ENCODE data around the gene RALY. TPM values are rescaled to one million over a fixed set of nuclear protein-coding genes. Genes with fewer than 3 reads are reported as not detected.
"Not testable (repeated sequence)": the region's sequence is repeated elsewhere in the genome, so short reads cannot be mapped to it uniquely, and the experiment has no call there.

Gene RALY
- polyA plus RNA-seq, 2 donors: 90.6 to 118 TPM

DNA sequence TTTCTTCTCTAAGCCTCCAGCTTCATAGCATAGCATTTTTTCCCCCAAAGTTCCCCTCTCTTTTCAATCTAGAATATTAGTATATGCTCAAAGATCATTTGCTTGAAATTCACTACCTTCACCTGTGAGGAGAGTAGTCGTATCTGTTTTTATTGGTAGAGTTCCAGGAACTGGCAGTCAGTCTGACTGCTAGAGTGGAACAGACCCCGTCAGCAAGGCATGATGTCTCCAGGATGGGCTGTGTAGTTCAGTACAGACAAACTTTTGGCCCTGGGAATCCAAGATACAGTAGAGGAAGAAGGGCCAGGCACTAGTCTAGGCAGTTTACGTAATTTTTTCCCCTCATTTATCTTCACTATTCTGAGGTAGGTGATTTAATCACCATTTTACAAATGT, 29.1 kb downstream of the RALY start:
- H3K4me1 ChIP-seq (ENCODE audit: control insufficient read depth in 2 of 2, insufficient read depth in 2 of 2, low read length in 1 of 2): peaks cover 8 to 18% of the 10 kb centered on the region in 2 donors
- H3K36me3 ChIP-seq (ENCODE audit: control insufficient read depth in 2 of 2, insufficient read depth in 2 of 2, low read length in 1 of 2): no peaks in the 10 kb centered on the region
- H3K27ac ChIP-seq (ENCODE audit: low read depth in 2 of 2, low read length in 1 of 2): no peak overlapping the region
- no peak overlapping the region for H3K4me3 ChIP-seq (ENCODE audit: low read depth in 1 of 2, low read length in 2 of 2)
- no peaks in the 10 kb centered on the region for H3K27me3 ChIP-seq (ENCODE audit: control insufficient read depth in 1 of 2, insufficient read depth in 2 of 2, low read length in 2 of 2)
- WGBS, 2 donors: 72 to 78% methylated on average over 3 of the region's 3 CpGs
- H3K9me3 ChIP-seq (ENCODE audit: control insufficient read depth in 2 of 2, insufficient read depth in 1 of 2, low read depth in 1 of 2, low read length in 1 of 2): no peaks in the 10 kb centered on the region

DNA sequence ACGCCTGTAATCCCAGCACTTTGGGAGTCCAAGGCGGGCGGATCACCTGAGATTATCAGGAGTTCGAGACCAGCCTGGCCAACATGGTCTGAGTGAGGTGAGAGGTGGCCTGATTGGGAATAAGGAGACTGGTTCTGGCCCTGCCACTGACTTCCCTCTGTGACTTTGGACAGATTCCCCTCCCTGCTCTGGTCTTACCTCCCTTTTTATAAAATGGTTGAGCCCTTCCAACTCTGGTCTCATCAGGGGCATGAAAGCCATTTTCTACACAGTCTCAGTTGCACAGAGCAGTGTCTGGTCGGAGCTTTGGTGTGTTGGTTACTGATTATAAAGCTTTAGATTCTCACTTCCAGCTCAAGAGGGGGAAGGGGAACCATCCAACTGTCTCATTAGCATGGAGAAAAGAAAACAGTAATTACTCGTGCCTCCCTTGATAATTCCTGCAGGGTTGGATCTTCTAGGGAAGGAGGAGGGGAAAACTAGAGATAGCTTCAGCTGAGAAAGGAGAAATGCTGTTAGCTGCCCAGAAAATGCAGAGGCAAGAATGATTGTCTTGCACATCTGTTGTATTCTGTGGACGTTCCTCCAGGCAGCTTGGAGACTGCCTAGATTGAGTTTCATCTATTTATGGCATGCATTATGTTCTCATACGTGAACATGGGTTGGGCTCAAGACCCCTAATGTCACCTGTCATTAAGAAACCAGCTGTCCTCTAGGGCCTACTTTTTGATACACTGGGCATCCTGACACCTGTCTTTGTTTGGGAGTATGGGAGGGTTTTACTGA, 30.4 kb downstream of the RALY start:
- H3K4me1 ChIP-seq (ENCODE audit: control insufficient read depth in 2 of 2, insufficient read depth in 2 of 2, low read length in 1 of 2): peaks cover 8 to 18% of the 10 kb centered on the region in 2 donors
- H3K4me3 ChIP-seq (ENCODE audit: low read depth in 1 of 2, low read length in 2 of 2): no peak overlapping the region
- H3K36me3 ChIP-seq (ENCODE audit: control insufficient read depth in 2 of 2, insufficient read depth in 2 of 2, low read length in 1 of 2): no peaks in the 10 kb centered on the region
- 76 to 79% methylated on average over 8 of the region's 8 CpGs for WGBS, 2 donors
- H3K27ac ChIP-seq (ENCODE audit: low read depth in 2 of 2, low read length in 1 of 2): no peak overlapping the region
- H3K27me3 ChIP-seq (ENCODE audit: control insufficient read depth in 1 of 2, insufficient read depth in 2 of 2, low read length in 2 of 2): no peaks in the 10 kb centered on the region
- no peaks in the 10 kb centered on the region for H3K9me3 ChIP-seq (ENCODE audit: control insufficient read depth in 2 of 2, insufficient read depth in 1 of 2, low read depth in 1 of 2, low read length in 1 of 2)

DNA sequence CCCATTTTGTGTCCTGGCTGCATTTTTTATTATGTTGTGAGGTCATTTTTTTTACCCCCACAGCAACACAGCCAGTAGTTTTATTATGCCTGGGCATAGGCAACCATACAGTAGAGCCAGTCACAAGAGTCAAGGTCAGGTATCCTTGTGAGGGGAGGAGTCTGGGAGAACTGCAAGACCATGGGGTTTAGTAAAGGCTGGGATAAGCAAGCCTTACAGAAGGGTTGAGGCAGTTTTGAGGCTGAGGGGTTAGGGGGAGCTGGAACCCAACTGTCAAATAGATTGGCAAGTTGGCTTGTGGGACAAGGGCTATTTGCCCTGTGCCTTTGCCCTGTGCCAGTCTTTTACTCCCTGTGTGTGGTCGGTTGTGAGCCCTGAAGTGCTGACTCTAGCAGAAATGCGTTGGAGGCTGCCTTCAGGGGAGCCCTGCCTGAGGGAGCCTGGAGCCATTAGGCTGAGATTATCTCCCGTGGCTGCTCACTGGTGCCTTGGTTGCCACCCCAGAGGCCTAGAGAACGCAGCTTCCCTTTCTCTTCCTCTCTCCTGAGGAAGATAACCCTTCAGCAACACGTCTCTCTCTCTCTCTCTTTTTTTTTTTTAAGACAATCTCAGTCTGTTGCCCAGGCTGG, 31.1 kb downstream of the RALY start:
- no peak overlapping the region for H3K4me3 ChIP-seq (ENCODE audit: low read depth in 1 of 2, low read length in 2 of 2)
- 36 to 44% methylated on average over 5 of the region's 5 CpGs for WGBS, 2 donors
- no peaks in the 10 kb centered on the region for H3K36me3 ChIP-seq (ENCODE audit: control insufficient read depth in 2 of 2, insufficient read depth in 2 of 2, low read length in 1 of 2)
- H3K9me3 ChIP-seq (ENCODE audit: control insufficient read depth in 2 of 2, insufficient read depth in 1 of 2, low read depth in 1 of 2, low read length in 1 of 2): no peaks in the 10 kb centered on the region
- H3K4me1 ChIP-seq (ENCODE audit: control insufficient read depth in 2 of 2, insufficient read depth in 2 of 2, low read length in 1 of 2): peaks cover 8 to 14% of the 10 kb centered on the region in 2 donors
- H3K27me3 ChIP-seq (ENCODE audit: control insufficient read depth in 1 of 2, insufficient read depth in 2 of 2, low read length in 2 of 2): no peaks in the 10 kb centered on the region
- H3K27ac ChIP-seq (ENCODE audit: low read depth in 2 of 2, low read length in 1 of 2): peak overlapping the region; percentile 24 to 49

DNA sequence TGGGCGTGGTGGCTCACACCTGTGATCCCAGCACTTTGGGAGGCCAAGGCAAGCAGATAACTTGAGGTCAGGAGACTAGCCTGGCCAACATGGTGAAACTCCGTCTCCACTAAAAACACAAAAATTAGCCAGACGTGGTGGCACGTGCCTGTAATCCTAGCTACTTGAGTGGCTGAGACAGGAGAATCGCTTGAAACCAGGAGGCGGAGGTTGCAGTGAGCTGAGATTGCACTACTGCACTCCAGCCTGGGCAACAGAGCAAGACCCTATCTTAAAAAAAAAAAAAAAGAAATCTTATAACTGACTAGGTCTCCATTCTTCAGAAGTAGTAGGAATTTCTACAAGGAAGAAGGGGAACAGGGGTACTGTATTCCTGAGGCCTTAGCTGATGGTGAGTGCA, 34.3 kb downstream of the RALY start:
- H3K36me3 ChIP-seq (ENCODE audit: control insufficient read depth in 2 of 2, insufficient read depth in 2 of 2, low read length in 1 of 2); H3K9me3 ChIP-seq (ENCODE audit: control insufficient read depth in 2 of 2, insufficient read depth in 1 of 2, low read depth in 1 of 2, low read length in 1 of 2); H3K4me3 ChIP-seq (ENCODE audit: low read depth in 1 of 2, low read length in 2 of 2); H3K27ac ChIP-seq (ENCODE audit: low read depth in 2 of 2, low read length in 1 of 2); H3K27me3 ChIP-seq (ENCODE audit: control insufficient read depth in 1 of 2, insufficient read depth in 2 of 2, low read length in 2 of 2): not testable (repeated sequence)
- H3K4me1 ChIP-seq (ENCODE audit: control insufficient read depth in 2 of 2, insufficient read depth in 2 of 2, low read length in 1 of 2): peaks cover 8 to 12% of the 10 kb centered on the region in 2 donors
- WGBS, 2 donors: 96 to 98% methylated on average over 6 of the region's 6 CpGs

GRCh38 chr20:34029415-34029814, 35.7 kb downstream of the RALY start:
- Histone ChIP-seq H3K36me3 (ENCODE audit: control insufficient read depth in 2 of 2, insufficient read depth in 2 of 2, low read length in 1 of 2) (no peaks in the 10 kb centered on the region), H3K4me1 (ENCODE audit: control insufficient read depth in 2 of 2, insufficient read depth in 2 of 2, low read length in 1 of 2) (peaks cover 3 to 12% of the 10 kb centered on the region in 2 donors), H3K9me3 (ENCODE audit: control insufficient read depth in 2 of 2, insufficient read depth in 1 of 2, low read depth in 1 of 2, low read length in 1 of 2) (no peaks in the 10 kb centered on the region), H3K27me3 (ENCODE audit: control insufficient read depth in 1 of 2, insufficient read depth in 2 of 2, low read length in 2 of 2) (no peaks in the 10 kb centered on the region), H3K4me3 (ENCODE audit: low read depth in 1 of 2, low read length in 2 of 2) (no peak overlapping the region), H3K27ac (ENCODE audit: low read depth in 2 of 2, low read length in 1 of 2) (no peak overlapping the region)
- WGBS, 2 donors: 93 to 98% methylated on average over 1 of the region's 1 CpG

- Histone ChIP-seq H3K4me1 (ENCODE audit: control insufficient read depth in 2 of 2, insufficient read depth in 2 of 2, low read length in 1 of 2) (peaks cover 0 to 2% of the 10 kb centered on the region in 2 donors), H3K36me3 (ENCODE audit: control insufficient read depth in 2 of 2, insufficient read depth in 2 of 2, low read length in 1 of 2) (no peaks in the 10 kb centered on the region), H3K27ac (ENCODE audit: low read depth in 2 of 2, low read length in 1 of 2) (no peak overlapping the region), H3K9me3 (ENCODE audit: control insufficient read depth in 2 of 2, insufficient read depth in 1 of 2, low read depth in 1 of 2, low read length in 1 of 2) (no peaks in the 10 kb centered on the region), H3K27me3 (ENCODE audit: control insufficient read depth in 1 of 2, insufficient read depth in 2 of 2, low read length in 2 of 2) (no peaks in the 10 kb centered on the region), H3K4me3 (ENCODE audit: low read depth in 1 of 2, low read length in 2 of 2) (no peak overlapping the region)
- WGBS, 2 donors: 96 to 98% methylated on average over 1 of the region's 1 CpG
Observed at GRCh38 chr20:34030456-34030855, 36.7 kb downstream of the RALY start.

- H3K27me3 ChIP-seq (ENCODE audit: control insufficient read depth in 1 of 2, insufficient read depth in 2 of 2, low read length in 2 of 2): no peaks in the 10 kb centered on the region
- WGBS, 2 donors: 89 to 90% methylated on average over 4 of the region's 4 CpGs
- H3K4me3 ChIP-seq (ENCODE audit: low read depth in 1 of 2, low read length in 2 of 2): no peak overlapping the region
- H3K4me1 ChIP-seq (ENCODE audit: control insufficient read depth in 2 of 2, insufficient read depth in 2 of 2, low read length in 1 of 2): peaks cover 0 to 3% of the 10 kb centered on the region in 2 donors
- no peaks in the 10 kb centered on the region for H3K9me3 ChIP-seq (ENCODE audit: control insufficient read depth in 2 of 2, insufficient read depth in 1 of 2, low read depth in 1 of 2, low read length in 1 of 2)
- no peak overlapping the region for H3K27ac ChIP-seq (ENCODE audit: low read depth in 2 of 2, low read length in 1 of 2)
- no peaks in the 10 kb centered on the region for H3K36me3 ChIP-seq (ENCODE audit: control insufficient read depth in 2 of 2, insufficient read depth in 2 of 2, low read length in 1 of 2)
Observed at GRCh38 chr20:34033903-34034302, 40.2 kb downstream of the RALY start.

- H3K27ac ChIP-seq (ENCODE audit: low read depth in 2 of 2, low read length in 1 of 2): no peak overlapping the region
- peaks cover 2 to 5% of the 10 kb centered on the region in 2 donors for H3K4me1 ChIP-seq (ENCODE audit: control insufficient read depth in 2 of 2, insufficient read depth in 2 of 2, low read length in 1 of 2)
- 70 to 72% methylated on average over 4 of the region's 4 CpGs for WGBS, 2 donors
Observed at GRCh38 chr20:34037121-34037520, 43.4 kb downstream of the RALY start.

DNA sequence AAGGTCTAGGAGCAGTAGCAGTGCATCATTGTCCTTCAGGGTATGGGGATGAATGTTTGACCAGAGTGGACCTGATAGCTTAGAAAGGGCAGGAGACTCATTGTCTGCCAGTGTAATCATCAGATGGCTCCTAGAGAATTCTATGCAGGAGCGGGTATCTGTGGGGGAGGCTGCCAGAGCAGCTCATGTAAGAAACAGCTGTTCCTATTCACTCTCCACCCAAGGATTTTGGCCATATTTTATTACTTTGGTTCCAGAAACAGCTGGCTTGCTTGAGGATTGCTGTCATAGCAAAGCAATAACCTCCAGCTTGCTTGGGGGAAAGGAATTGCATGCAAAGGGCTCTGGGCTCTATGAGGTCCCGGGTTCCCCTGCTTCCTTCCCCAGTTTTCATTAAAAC, 44.1 kb downstream of the RALY start:
- Histone ChIP-seq H3K27me3 (ENCODE audit: control insufficient read depth in 1 of 2, insufficient read depth in 2 of 2, low read length in 2 of 2) (no peaks in the 10 kb centered on the region), H3K36me3 (ENCODE audit: control insufficient read depth in 2 of 2, insufficient read depth in 2 of 2, low read length in 1 of 2) (peaks cover 0 to 2% of the 10 kb centered on the region in 2 donors), H3K4me3 (ENCODE audit: low read depth in 1 of 2, low read length in 2 of 2) (no peak overlapping the region), H3K9me3 (ENCODE audit: control insufficient read depth in 2 of 2, insufficient read depth in 1 of 2, low read depth in 1 of 2, low read length in 1 of 2) (no peaks in the 10 kb centered on the region), H3K4me1 (ENCODE audit: control insufficient read depth in 2 of 2, insufficient read depth in 2 of 2, low read length in 1 of 2) (peaks cover 2 to 5% of the 10 kb centered on the region in 2 donors), H3K27ac (ENCODE audit: low read depth in 2 of 2, low read length in 1 of 2) (no peak overlapping the region)
- 72 to 85% methylated on average over 2 of the region's 2 CpGs for WGBS, 2 donors

More at GRCh38 chr20:34037121-34037520, 43.4 kb downstream of the RALY start:
- Histone ChIP-seq H3K4me3 (ENCODE audit: low read depth in 1 of 2, low read length in 2 of 2) (no peak overlapping the region), H3K36me3 (ENCODE audit: control insufficient read depth in 2 of 2, insufficient read depth in 2 of 2, low read length in 1 of 2) (peaks cover 0 to 2% of the 10 kb centered on the region in 2 donors), H3K9me3 (ENCODE audit: control insufficient read depth in 2 of 2, insufficient read depth in 1 of 2, low read depth in 1 of 2, low read length in 1 of 2) (no peaks in the 10 kb centered on the region), H3K27me3 (ENCODE audit: control insufficient read depth in 1 of 2, insufficient read depth in 2 of 2, low read length in 2 of 2) (no peaks in the 10 kb centered on the region)
